ENCODE data around the gene B4GALT5.

GRCh38 chr20:49619113-49620048 lies 94.3 kb downstream of the B4GALT5 start:
- no peak for TF ChIP-seq ELF1 (IDR thresholded peaks at IDR 0.05)
- TF ChIP-seq, protein P1, sequence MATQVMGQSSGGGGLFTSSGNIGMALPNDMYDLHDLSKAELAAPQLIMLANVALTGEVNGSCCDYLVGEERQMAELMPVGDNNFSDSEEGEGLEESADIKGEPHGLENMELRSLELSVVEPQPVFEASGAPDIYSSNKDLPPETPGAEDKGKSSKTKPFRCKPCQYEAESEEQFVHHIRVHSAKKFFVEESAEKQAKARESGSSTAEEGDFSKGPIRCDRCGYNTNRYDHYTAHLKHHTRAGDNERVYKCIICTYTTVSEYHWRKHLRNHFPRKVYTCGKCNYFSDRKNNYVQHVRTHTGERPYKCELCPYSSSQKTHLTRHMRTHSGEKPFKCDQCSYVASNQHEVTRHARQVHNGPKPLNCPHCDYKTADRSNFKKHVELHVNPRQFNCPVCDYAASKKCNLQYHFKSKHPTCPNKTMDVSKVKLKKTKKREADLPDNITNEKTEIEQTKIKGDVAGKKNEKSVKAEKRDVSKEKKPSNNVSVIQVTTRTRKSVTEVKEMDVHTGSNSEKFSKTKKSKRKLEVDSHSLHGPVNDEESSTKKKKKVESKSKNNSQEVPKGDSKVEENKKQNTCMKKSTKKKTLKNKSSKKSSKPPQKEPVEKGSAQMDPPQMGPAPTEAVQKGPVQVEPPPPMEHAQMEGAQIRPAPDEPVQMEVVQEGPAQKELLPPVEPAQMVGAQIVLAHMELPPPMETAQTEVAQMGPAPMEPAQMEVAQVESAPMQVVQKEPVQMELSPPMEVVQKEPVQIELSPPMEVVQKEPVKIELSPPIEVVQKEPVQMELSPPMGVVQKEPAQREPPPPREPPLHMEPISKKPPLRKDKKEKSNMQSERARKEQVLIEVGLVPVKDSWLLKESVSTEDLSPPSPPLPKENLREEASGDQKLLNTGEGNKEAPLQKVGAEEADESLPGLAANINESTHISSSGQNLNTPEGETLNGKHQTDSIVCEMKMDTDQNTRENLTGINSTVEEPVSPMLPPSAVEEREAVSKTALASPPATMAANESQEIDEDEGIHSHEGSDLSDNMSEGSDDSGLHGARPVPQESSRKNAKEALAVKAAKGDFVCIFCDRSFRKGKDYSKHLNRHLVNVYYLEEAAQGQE (IDR thresholded peaks at IDR 0.05; ENCODE audit: low read depth, low read length) = no peak
- no peak for TF ChIP-seq CTCF (IDR thresholded peaks at IDR 0.05)
- TF ChIP-seq TCF12 (IDR thresholded peaks at IDR 0.05) = no peak
- TF ChIP-seq POLR2AphosphoS5 (IDR thresholded peaks at IDR 0.05; ENCODE audit: low read depth, low read length) = no peak
- TF ChIP-seq RAD21 (IDR thresholded peaks at IDR 0.05; ENCODE audit: low read length) = no peak
- TF ChIP-seq TEAD4 (IDR thresholded peaks at IDR 0.05; ENCODE audit: borderline replicate concordance, insufficient read depth) = no peak
- no peak for TF ChIP-seq EZH2phosphoT487 (IDR thresholded peaks at IDR 0.05; ENCODE audit: borderline replicate concordance, low read depth)
- TF ChIP-seq FOSL2 (IDR thresholded peaks at IDR 0.05; ENCODE audit: borderline replicate concordance, low read depth) = no peak
- TF ChIP-seq GABPA (IDR thresholded peaks at IDR 0.05; ENCODE audit: low read depth) = no peak
- TF ChIP-seq RFX5 (IDR thresholded peaks at IDR 0.05; ENCODE audit: low read length) = no peak

Data from SK-N-SH (cell line).